Stimulated activated CD8-positive, alpha-beta memory T cell treated with anti-CD3 and anti-CD28 coated beads, Interleukin-12 subunit alpha, Interleukin-12 subunit beta, amount 100 ng/mL, for 4 hours (primary cell): Measurements from ENCODE around the gene GP5.

Experiments used
- DNase-seq: peaks from one replicate; pipeline ENCODE4 v3.0.0-alpha.2; 2020; ENCODE audit warnings: low read depth

Gene GP5

DNA sequence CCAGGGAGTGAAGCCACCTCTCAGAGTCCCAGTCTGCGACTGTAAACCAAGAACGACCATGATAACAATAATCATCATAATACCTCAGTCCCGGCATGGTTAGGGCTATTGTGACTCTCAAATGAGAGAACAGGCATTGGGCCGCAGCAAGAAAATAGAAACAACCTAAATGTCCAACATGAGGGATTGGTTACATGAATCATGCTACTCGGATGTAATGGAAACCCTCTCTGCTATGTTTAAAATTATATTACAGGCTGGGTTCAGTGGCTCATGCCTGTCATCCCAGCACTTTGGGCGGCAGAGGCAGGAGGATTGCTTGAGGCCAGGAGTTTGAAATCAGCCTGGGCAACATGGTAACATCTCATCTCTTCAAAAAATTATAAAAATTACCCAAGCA, 50.7 kb downstream of the GP5 start:
- DNase-seq, result no peak

DNA sequence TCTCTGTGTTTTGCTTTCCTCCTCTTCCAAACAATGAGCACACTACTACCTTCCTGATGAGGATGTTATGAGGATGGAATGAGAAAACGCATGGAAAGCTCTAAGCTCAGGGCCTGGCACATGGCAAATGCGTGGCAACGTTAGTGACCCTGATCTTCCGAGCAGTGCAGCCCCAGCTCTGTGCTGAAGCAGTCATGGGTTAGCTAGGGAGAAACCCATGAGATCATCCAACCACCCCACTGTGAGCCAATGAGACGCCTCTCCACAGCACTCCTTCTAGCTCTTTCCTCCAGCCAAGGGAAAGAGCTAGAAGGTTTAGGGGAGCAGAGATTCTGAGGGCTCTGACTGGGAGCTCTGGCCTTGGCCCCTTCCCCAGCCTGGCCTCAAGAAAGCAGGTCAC, 52.4 kb downstream of the GP5 start:
- no peak for DNase-seq

DNA sequence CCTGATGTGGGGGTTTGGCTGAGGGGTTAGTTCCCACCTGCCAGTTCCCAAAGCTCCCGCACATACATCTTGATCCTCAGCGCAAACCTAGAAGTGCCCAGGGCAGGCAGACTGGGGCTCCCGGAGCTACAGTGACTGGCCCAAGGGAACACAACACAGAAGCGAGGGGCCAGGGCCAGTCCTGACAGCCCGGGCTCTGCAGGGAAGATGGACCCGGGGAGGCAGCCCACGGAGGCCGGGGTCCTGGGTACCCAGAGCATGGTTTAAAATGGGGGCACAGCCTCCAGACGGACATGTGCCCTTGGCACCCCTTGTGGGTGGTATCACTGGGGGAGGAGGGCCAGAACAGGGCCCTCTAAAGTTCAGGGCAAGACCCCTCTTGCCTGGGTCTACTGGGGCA, 53.0 kb downstream of the GP5 start:
- no peak for DNase-seq
